Effector CD8-positive, alpha-beta T cell (primary cell): ENCODE measurements around the gene SRSF6.
"Not testable (repeated sequence)": the region's sequence is repeated elsewhere in the genome, so short reads cannot be mapped to it uniquely, and the experiment has no call there.

Experiments used
- DNase-seq: peaks from one replicate; lab custom pipeline; 2025; lab: John Stamatoyannopoulos, UW

SRSF6 gene

GRCh38 chr20:43473381-43473704, 15.6 kb downstream of the SRSF6 start:
- no peak for DNase-seq

GRCh38 chr20:43477193-43477592, 19.5 kb downstream of the SRSF6 start:
- no peak for DNase-seq

GRCh38 chr20:43477619-43478018, 19.9 kb downstream of the SRSF6 start:
- no peak for DNase-seq

- no peak for DNase-seq
Measured at GRCh38 chr20:43490038-43490437, 32.3 kb downstream of the SRSF6 start.

- DNase-seq = no peak
Measured at GRCh38 chr20:43492101-43492500, 34.4 kb downstream of the SRSF6 start.

GRCh38 chr20:43495388-43495787, 37.7 kb downstream of the SRSF6 start:
- no peak for DNase-seq

GRCh38 chr20:43502021-43502420, 44.3 kb downstream of the SRSF6 start:
- DNase-seq = not testable (repeated sequence)

- no peak for DNase-seq
Measured at GRCh38 chr20:43506238-43506637, 48.5 kb downstream of the SRSF6 start.

- no peak for DNase-seq
Measured at GRCh38 chr20:43507150-43508080, 49.7 kb downstream of the SRSF6 start, which contains the start of gene L3MBTL1. TSS of gene L3MBTL1 (plus strand) at chr20:43507697. CDS start at chr20:43513504, 5,807 bp downstream.

- no peak for DNase-seq
Measured at GRCh38 chr20:43508106-43508505, 50.4 kb downstream of the SRSF6 start.

- DNase-seq = no peak
Measured at GRCh38 chr20:43508604-43509040, 50.9 kb downstream of the SRSF6 start.

- no peak for DNase-seq
Measured at GRCh38 chr20:43511879-43512278, 54.2 kb downstream of the SRSF6 start.

GRCh38 chr20:43513372-43513930, 55.8 kb downstream of the SRSF6 start:
- no peak for DNase-seq
